ENCODE measurements around the gene EPHB3. TPM values are rescaled to one million over a fixed set of nuclear protein-coding genes. Genes with fewer than 3 reads are reported as not detected.

The EPHB3 gene
- total and polyA plus RNA-seq, 11 donors = 1.00 to 4.6 (median 1.8) TPM

- peaks cover 0 to 39% (median 11%) of the 10 kb centered on the region in 9 donors for H3K27me3 ChIP-seq
- no peaks in the 10 kb centered on the region for H3K36me3 ChIP-seq
- TF ChIP-seq CTCF (IDR thresholded peaks at IDR 0.05) (no peak), POLR2A (IDR thresholded peaks at IDR 0.05) (no peak)
- H3K4me1 ChIP-seq = peaks cover 0 to 6% (median 3%) of the 10 kb centered on the region in 12 donors
- WGBS, 4 donors = 76 to 80% (median 79%) methylated on average over 16 of the region's 16 CpGs
- H3K9me3 ChIP-seq = no peaks in the 10 kb centered on the region
- intact Hi-C loops (cut with DNase I) = loop anchor here in 6 of 10 donors (2.0 to 10.0 kb wide), 5 partner anchors 123 to 645 kb away; partner anchors contain the start of gene PSMD2 (in 1 of the 6)
- no peak overlapping the region for H3K4me3 ChIP-seq
- no peak for ATAC-seq
- no peak overlapping the region for H3K27ac ChIP-seq
- DNase-seq = peak in 1 of 5 donors; percentile 2
Observed at GRCh38 chr3:184539801-184540435, 21.7 kb upstream of the EPHB3 start.

- Histone ChIP-seq H3K4me3 (no peak overlapping the region), H3K9me3 (no peaks in the 10 kb centered on the region), H3K36me3 (no peaks in the 10 kb centered on the region), H3K27ac (no peak overlapping the region), H3K4me1 (peaks cover 0 to 11% (median 3%) of the 10 kb centered on the region in 12 donors), H3K27me3 (peaks cover 0 to 39% (median 11%) of the 10 kb centered on the region in 9 donors)
- peak; percentile 37 to 72 (median 59) for DNase-seq
- TF ChIP-seq POLR2A (IDR thresholded peaks at IDR 0.05) (no peak), CTCF (IDR thresholded peaks at IDR 0.05) (peak; percentile 43 to 78 (median 60))
- 44 to 55% (median 47%) methylated on average over 13 to 14 of the region's 14 CpGs for WGBS, 4 donors
- peak in 2 of 4 donors; percentile 36 to 39 for ATAC-seq
- intact Hi-C loops (cut with DNase I) = loop anchor here in 6 of 10 donors (2.0 to 10.0 kb wide), 5 partner anchors 124 to 646 kb away; partner anchors contain the start of gene PSMD2 (in 1 of the 6)
Observed at GRCh38 chr3:184540777-184541681, 20.6 kb upstream of the EPHB3 start.

GRCh38 chr3:184541886-184542562, 19.6 kb upstream of the EPHB3 start:
- Histone ChIP-seq H3K9me3 (no peaks in the 10 kb centered on the region), H3K4me1 (peaks cover 0 to 18% (median 3%) of the 10 kb centered on the region in 12 donors), H3K4me3 (no peak overlapping the region), H3K36me3 (no peaks in the 10 kb centered on the region), H3K27me3 (peaks cover 0 to 39% (median 11%) of the 10 kb centered on the region in 9 donors), H3K27ac (no peak overlapping the region)
- 67 to 82% (median 74%) methylated on average over 16 of the region's 16 CpGs for WGBS, 4 donors
- intact Hi-C loops (cut with DNase I) = loop anchor here in 9 of 10 donors (1.0 to 10.0 kb wide), 8 partner anchors 125 to 647 kb away; partner anchors contain the start of gene PSMD2 (in 1 of the 9)
- DNase-seq = peak in 1 of 5 donors; percentile 3
- no peak for ATAC-seq
- TF ChIP-seq CTCF (IDR thresholded peaks at IDR 0.05) (no peak), POLR2A (IDR thresholded peaks at IDR 0.05) (no peak)

Measured in heart left ventricle (tissue), 16 donors.